HepG2 (cell line): Measurements from ENCODE around the gene SLC38A3. TPM values are rescaled to one million over a fixed set of nuclear protein-coding genes. Genes with fewer than 3 reads are reported as not detected.

Experiments used
- ARNT ChIP-seq: fragments of 450-650 bp; IDR thresholded peaks from 2 replicates; pipeline ENCODE4 v1.6.1; 2017
- FOXO1 ChIP-seq: sonication (generic); formaldehyde crosslinking; IDR thresholded peaks from 2 replicates; pipeline ENCODE4 v1.4.0; 2020; ENCODE audit warnings: missing genetic modification reagents
- HNF4A ChIP-seq: sonication (generic); formaldehyde crosslinking; IDR thresholded peaks from 2 replicates; pipeline ENCODE4 v1.4.0; 2020; ENCODE audit warnings: missing genetic modification reagents
- HNRNPL ChIP-seq: fragments of 200-400 bp; formaldehyde crosslinking; IDR thresholded peaks from 2 replicates; pipeline ENCODE4 v1.6.1; 2017; ENCODE audit warnings: mild to moderate bottlenecking, low read depth, low read length
- NCOA1 ChIP-seq: sonication (generic); formaldehyde crosslinking; IDR thresholded peaks from 2 replicates; pipeline ENCODE4 v1.9.0; 2021; ENCODE audit warnings: missing genetic modification reagents
- PAX8 ChIP-seq: sonication (generic); formaldehyde crosslinking; IDR thresholded peaks from 2 replicates; pipeline ENCODE4 v1.8.0; 2022; ENCODE audit warnings: mild to moderate bottlenecking, missing genetic modification reagents, borderline replicate concordance
- REL ChIP-seq: sonication (generic); formaldehyde crosslinking; conservative IDR thresholded peaks from 2 replicates; pipeline ENCODE4 v1.8.0; 2022; ENCODE audit warnings: mild to moderate bottlenecking, missing genetic modification reagents, moderate library complexity
- RFXANK ChIP-seq: IDR thresholded peaks from 2 replicates; pipeline ENCODE4 v1.6.1; 2016
- SOX5 ChIP-seq: IDR thresholded peaks from 2 replicates; pipeline ENCODE4 v1.6.1; 2016; ENCODE audit warnings: borderline replicate concordance
- SPEN ChIP-seq: sonication (generic); formaldehyde crosslinking; IDR thresholded peaks from 2 replicates; pipeline ENCODE4 v1.5.1; 2020; ENCODE audit warnings: low read depth, mild to moderate bottlenecking, missing genetic modification reagents
- SRSF1 ChIP-seq: fragments of 200-400 bp; formaldehyde crosslinking; optimal IDR thresholded peaks from 2 replicates; pipeline ENCODE3; 2017; ENCODE audit warnings: mild to moderate bottlenecking, low read depth, low read length, moderate library complexity
- TBX2 ChIP-seq: sonication (generic); formaldehyde crosslinking; IDR thresholded peaks from 2 replicates; pipeline ENCODE4 v1.5.0; 2020; ENCODE audit warnings: missing genetic modification reagents, mild to moderate bottlenecking, borderline replicate concordance
- ZBTB1 ChIP-seq: sonication (generic); formaldehyde crosslinking; IDR thresholded peaks from 2 replicates; pipeline ENCODE4 v1.4.0; 2020; ENCODE audit warnings: missing genetic modification reagents, borderline replicate concordance
- ZNF264 ChIP-seq: sonication (generic); formaldehyde crosslinking; IDR thresholded peaks from 2 replicates; pipeline ENCODE4 v1.4.0; 2020; ENCODE audit warnings: missing genetic modification reagents
- ZSCAN20 ChIP-seq: sonication (generic); formaldehyde crosslinking; IDR thresholded peaks from 2 replicates; pipeline ENCODE4 v1.4.0; 2020; ENCODE audit warnings: missing genetic modification reagents, mild to moderate bottlenecking, borderline replicate concordance
- polyA plus RNA-seq, 8 experiments: library from polyadenylated mRNA; depleted of rRNA in 3 of 8; stranded (reverse) in 7 of 8; unstranded in 1 of 8; fragments of >200 nt; fragmentation: Illumina TruSeq in 4 of 8; extraction: Trizol in 4 of 8; gene quantifications; 2 replicates each; pipeline versions ENCODE4 v1.2.1 to v1.2.3, GENCODE V29; 2011 to 2016; ENCODE audit warnings: low read depth in 4 of 8, missing spikeins in 1 of 8, mixed read lengths in 1 of 8; ENCODE audit not compliant: insufficient read depth in 1 of 8
- total RNA-seq, 5 experiments: library from RNA; depleted of rRNA; stranded (reverse); fragments of >200 nt; fragmentation: Illumina TruSeq; extraction: Trizol; gene quantifications; 2 replicates each; pipeline ENCODE4 v1.2.3, GENCODE V29; 2016; ENCODE audit warnings: low read depth in 1 of 5
- TF ChIP-seq, protein P1 (sequence below), 2 experiments: IDR thresholded peaks; 2 replicates each; pipeline ENCODE4 v1.6.1; 2011 to 2012; ENCODE audit warnings: low read length in 2 of 2, borderline replicate concordance in 1 of 2, low read depth in 1 of 2, mild to moderate bottlenecking in 1 of 2, moderate library complexity in 1 of 2
- TF ChIP-seq, protein P2 (sequence below): sonication (generic); formaldehyde crosslinking; IDR thresholded peaks from 2 replicates; pipeline ENCODE4 v1.4.0; 2020; ENCODE audit warnings: missing genetic modification reagents, mild to moderate bottlenecking, borderline replicate concordance
- TF ChIP-seq, protein P3 (sequence below): IDR thresholded peaks from 2 replicates; pipeline ENCODE4 v1.6.1; 2016; ENCODE audit warnings: missing compliant biosample characterization, missing genetic modification reagents, borderline replicate concordance
- TF ChIP-seq, protein P4 (sequence below): sonication (generic); formaldehyde crosslinking; IDR thresholded peaks from 2 replicates; pipeline ENCODE4 v1.8.1; 2023; ENCODE audit warnings: missing genetic modification reagents, mild to moderate bottlenecking, borderline replicate concordance
- TF ChIP-seq, protein P5 (sequence below): IDR thresholded peaks from 2 replicates; pipeline ENCODE4 v1.6.1; 2016; ENCODE audit warnings: low read depth

SLC38A3 gene
- total and polyA plus RNA-seq, 2 of the 13 experiments (the other 11 are each of a cell fraction or from before 2014, with no cell fraction given), result 29.8 to 164 TPM

DNA sequence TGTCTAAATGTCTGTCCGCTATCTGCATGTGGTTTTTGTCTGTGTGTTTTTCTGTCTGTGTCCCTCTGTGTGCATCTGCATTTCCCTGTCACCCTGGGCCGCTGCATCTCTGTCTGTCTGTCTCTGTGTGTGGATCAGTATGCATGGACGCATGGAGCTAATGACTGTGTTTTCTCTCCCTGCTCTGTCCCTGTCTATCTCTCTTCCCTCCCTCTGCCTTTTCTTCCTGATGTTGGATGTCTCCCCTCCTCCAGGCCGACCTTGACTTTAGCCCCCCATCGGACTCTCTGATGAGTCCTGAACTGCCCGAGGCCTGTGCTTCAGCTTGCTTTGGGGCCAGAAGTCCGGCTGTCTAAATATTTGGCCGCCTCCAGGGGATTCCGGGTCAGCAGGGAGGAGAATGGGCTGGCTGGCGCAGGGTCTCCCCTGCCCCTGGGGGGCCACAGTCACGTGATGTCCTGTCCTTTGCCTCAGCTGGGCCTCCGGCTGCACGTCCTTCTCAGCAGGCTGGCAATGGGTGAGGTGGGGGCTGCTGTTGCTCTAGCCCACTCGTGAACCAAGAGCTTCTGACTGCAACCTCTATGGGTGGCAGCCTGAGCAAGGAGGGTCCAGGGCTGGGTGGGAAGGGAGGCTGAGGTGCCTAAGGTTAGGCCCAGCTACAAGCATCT is 3.7 kb downstream of the SLC38A3 start (continued):
- TF ChIP-seq, protein P1, sequence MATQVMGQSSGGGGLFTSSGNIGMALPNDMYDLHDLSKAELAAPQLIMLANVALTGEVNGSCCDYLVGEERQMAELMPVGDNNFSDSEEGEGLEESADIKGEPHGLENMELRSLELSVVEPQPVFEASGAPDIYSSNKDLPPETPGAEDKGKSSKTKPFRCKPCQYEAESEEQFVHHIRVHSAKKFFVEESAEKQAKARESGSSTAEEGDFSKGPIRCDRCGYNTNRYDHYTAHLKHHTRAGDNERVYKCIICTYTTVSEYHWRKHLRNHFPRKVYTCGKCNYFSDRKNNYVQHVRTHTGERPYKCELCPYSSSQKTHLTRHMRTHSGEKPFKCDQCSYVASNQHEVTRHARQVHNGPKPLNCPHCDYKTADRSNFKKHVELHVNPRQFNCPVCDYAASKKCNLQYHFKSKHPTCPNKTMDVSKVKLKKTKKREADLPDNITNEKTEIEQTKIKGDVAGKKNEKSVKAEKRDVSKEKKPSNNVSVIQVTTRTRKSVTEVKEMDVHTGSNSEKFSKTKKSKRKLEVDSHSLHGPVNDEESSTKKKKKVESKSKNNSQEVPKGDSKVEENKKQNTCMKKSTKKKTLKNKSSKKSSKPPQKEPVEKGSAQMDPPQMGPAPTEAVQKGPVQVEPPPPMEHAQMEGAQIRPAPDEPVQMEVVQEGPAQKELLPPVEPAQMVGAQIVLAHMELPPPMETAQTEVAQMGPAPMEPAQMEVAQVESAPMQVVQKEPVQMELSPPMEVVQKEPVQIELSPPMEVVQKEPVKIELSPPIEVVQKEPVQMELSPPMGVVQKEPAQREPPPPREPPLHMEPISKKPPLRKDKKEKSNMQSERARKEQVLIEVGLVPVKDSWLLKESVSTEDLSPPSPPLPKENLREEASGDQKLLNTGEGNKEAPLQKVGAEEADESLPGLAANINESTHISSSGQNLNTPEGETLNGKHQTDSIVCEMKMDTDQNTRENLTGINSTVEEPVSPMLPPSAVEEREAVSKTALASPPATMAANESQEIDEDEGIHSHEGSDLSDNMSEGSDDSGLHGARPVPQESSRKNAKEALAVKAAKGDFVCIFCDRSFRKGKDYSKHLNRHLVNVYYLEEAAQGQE (IDR thresholded peaks at IDR 0.05; ENCODE audit: borderline replicate concordance in 1 of 2, low read depth in 1 of 2, low read length in 2 of 2), result peak in 1 of 2 experiments; percentile 72; a peak in 2 of 4 replicates
- peak; percentile 97 for TF ChIP-seq HNF4A (CRISPR knock-in tag)
- 0 out of 2 replicates have a peak, but pooled peaks have one; percentile 37 for TF ChIP-seq PAX8 (CRISPR knock-in tag)
- TF ChIP-seq NCOA1 (CRISPR knock-in tag), result peak; percentile 95; the same call in 1 of the 2 replicates
- TF ChIP-seq HNRNPL, result peak; percentile 79; the same call in 1 of the 2 replicates
- no peak for TF ChIP-seq ZSCAN20 (CRISPR knock-in tag)
- TF ChIP-seq TBX2 (CRISPR knock-in tag), result peak; percentile 97
- no peak for TF ChIP-seq REL (CRISPR knock-in tag)
- peak; percentile 79 for TF ChIP-seq SRSF1
- TF ChIP-seq ARNT, result no peak
- peak; percentile 56; the same call in 1 of the 2 replicates for TF ChIP-seq SPEN (CRISPR knock-in tag)
- TF ChIP-seq, protein P2, sequence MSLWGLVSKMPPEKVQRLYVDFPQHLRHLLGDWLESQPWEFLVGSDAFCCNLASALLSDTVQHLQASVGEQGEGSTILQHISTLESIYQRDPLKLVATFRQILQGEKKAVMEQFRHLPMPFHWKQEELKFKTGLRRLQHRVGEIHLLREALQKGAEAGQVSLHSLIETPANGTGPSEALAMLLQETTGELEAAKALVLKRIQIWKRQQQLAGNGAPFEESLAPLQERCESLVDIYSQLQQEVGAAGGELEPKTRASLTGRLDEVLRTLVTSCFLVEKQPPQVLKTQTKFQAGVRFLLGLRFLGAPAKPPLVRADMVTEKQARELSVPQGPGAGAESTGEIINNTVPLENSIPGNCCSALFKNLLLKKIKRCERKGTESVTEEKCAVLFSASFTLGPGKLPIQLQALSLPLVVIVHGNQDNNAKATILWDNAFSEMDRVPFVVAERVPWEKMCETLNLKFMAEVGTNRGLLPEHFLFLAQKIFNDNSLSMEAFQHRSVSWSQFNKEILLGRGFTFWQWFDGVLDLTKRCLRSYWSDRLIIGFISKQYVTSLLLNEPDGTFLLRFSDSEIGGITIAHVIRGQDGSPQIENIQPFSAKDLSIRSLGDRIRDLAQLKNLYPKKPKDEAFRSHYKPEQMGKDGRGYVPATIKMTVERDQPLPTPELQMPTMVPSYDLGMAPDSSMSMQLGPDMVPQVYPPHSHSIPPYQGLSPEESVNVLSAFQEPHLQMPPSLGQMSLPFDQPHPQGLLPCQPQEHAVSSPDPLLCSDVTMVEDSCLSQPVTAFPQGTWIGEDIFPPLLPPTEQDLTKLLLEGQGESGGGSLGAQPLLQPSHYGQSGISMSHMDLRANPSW, result peak; percentile 47; the same call in 1 of the 2 replicates
- TF ChIP-seq FOXO1 (CRISPR knock-in tag), result peak; percentile 77
- TF ChIP-seq SOX5, result peak; percentile 77; the same call in 1 of the 2 replicates
- peak; percentile 87 for TF ChIP-seq ZNF264 (CRISPR knock-in tag)
- TF ChIP-seq, protein P3, sequence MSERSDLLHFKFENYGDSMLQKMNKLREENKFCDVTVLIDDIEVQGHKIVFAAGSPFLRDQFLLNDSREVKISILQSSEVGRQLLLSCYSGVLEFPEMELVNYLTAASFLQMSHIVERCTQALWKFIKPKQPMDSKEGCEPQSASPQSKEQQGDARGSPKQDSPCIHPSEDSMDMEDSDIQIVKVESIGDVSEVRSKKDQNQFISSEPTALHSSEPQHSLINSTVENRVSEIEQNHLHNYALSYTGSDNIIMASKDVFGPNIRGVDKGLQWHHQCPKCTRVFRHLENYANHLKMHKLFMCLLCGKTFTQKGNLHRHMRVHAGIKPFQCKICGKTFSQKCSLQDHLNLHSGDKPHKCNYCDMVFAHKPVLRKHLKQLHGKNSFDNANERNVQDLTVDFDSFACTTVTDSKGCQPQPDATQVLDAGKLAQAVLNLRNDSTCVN (CRISPR knock-in tag), result no peak
- no peak for TF ChIP-seq RFXANK (CRISPR knock-in tag)
- TF ChIP-seq, protein P4, sequence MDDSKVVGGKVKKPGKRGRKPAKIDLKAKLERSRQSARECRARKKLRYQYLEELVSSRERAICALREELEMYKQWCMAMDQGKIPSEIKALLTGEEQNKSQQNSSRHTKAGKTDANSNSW (CRISPR knock-in tag), result no peak
- TF ChIP-seq ZBTB1 (CRISPR knock-in tag), result no peak
- TF ChIP-seq, protein P5, sequence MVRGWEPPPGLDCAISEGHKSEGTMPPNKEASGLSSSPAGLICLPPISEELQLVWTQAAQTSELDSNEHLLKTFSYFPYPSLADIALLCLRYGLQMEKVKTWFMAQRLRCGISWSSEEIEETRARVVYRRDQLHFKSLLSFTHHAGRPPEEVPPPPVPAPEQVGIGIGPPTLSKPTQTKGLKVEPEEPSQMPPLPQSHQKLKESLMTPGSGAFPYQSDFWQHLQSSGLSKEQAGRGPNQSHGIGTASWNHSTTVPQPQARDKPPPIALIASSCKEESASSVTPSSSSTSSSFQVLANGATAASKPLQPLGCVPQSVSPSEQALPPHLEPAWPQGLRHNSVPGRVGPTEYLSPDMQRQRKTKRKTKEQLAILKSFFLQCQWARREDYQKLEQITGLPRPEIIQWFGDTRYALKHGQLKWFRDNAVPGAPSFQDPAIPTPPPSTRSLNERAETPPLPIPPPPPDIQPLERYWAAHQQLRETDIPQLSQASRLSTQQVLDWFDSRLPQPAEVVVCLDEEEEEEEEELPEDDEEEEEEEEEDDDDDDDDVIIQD (CRISPR knock-in tag), result peak; percentile 9; the same call in 1 of the 2 replicates
